Parathyroid adenoma (tissue), 2 donors: ENCODE measurements around the gene MED13L.

Source experiments
- H2AFZ ChIP-seq: fragments of 300-600 bp; sonication (generic); one replicate; pipeline ENCODE4 v1.7.0; 2017; ENCODE audit warnings: antibody characterized with exemption, mild to moderate bottlenecking
- H3K27ac ChIP-seq: fragments of 300-600 bp; sonication (generic); one replicate; pipeline ENCODE4 v1.7.0; 2017
- H3K27me3 ChIP-seq: fragments of 300-600 bp; sonication (generic); one replicate; pipeline ENCODE4 v1.7.0; 2017; ENCODE audit warnings: low read length; ENCODE audit not compliant: control insufficient read depth, insufficient read depth
- H3K36me3 ChIP-seq: fragments of 300-600 bp; sonication (generic); one replicate; pipeline ENCODE4 v1.7.0; 2017; ENCODE audit warnings: low read length; ENCODE audit not compliant: control insufficient read depth, insufficient read depth
- H3K4me1 ChIP-seq: fragments of 300-600 bp; sonication (generic); one replicate; pipeline ENCODE4 v1.7.0; 2017; ENCODE audit warnings: control low read depth
- H3K4me2 ChIP-seq: fragments of 300-600 bp; sonication (generic); one replicate; pipeline ENCODE4 v1.7.0; 2017; ENCODE audit warnings: low read length
- H3K4me3 ChIP-seq: fragments of 300-600 bp; sonication (generic); one replicate; pipeline ENCODE4 v1.7.0; 2017; ENCODE audit warnings: low read depth, low read length
- H3K79me2 ChIP-seq: fragments of 300-600 bp; sonication (generic); one replicate; pipeline ENCODE4 v1.7.0; 2017; ENCODE audit warnings: control low read depth
- H3K9ac ChIP-seq: fragments of 300-600 bp; sonication (generic); one replicate; pipeline ENCODE4 v1.7.0; 2017; ENCODE audit warnings: mild to moderate bottlenecking
- H3K9me3 ChIP-seq: fragments of 300-600 bp; sonication (generic); one replicate; pipeline ENCODE4 v1.7.0; 2017; ENCODE audit warnings: low read length; ENCODE audit not compliant: control insufficient read depth
- CTCF ChIP-seq: fragments of 300-600 bp; sonication (generic); IDR thresholded peaks from one replicate; pipeline ENCODE4 v1.7.0; 2017; ENCODE audit warnings: antibody characterized with exemption, mild to moderate bottlenecking
- donor health status: primary hyperparathyroidism.

MED13L gene

GRCh38 chr12:116131176-116131575 lies 146.3 kb downstream of the MED13L start:
- no peak overlapping the region for H2AFZ ChIP-seq
- no peaks in the 10 kb centered on the region for H3K36me3 ChIP-seq
- H3K9me3 ChIP-seq, result no peaks in the 10 kb centered on the region
- H3K79me2 ChIP-seq, result peaks cover 47% of the 10 kb centered on the region
- H3K9ac ChIP-seq, result no peak overlapping the region
- TF ChIP-seq CTCF, result no peak
- peaks cover 18% of the 10 kb centered on the region for H3K4me1 ChIP-seq
- H3K4me3 ChIP-seq, result no peak overlapping the region
- no peak overlapping the region for H3K4me2 ChIP-seq
- H3K27me3 ChIP-seq, result no peaks in the 10 kb centered on the region
- H3K27ac ChIP-seq, result no peak overlapping the region

- no peak for TF ChIP-seq CTCF
- Histone ChIP-seq H3K9ac (no peak overlapping the region), H3K36me3 (no peaks in the 10 kb centered on the region), H2AFZ (no peak overlapping the region), H3K4me2 (no peak overlapping the region), H3K9me3 (no peaks in the 10 kb centered on the region), H3K27me3 (no peaks in the 10 kb centered on the region), H3K79me2 (peaks cover 43% of the 10 kb centered on the region), H3K4me3 (no peak overlapping the region), H3K4me1 (peaks cover 18% of the 10 kb centered on the region), H3K27ac (no peak overlapping the region)
Measured at GRCh38 chr12:116130431-116130830, 147.1 kb downstream of the MED13L start.

GRCh38 chr12:116128779-116129178 lies 148.7 kb downstream of the MED13L start:
- Histone ChIP-seq H3K27me3 (no peaks in the 10 kb centered on the region), H3K4me1 (peaks cover 15% of the 10 kb centered on the region), H3K27ac (no peak overlapping the region), H3K9me3 (no peaks in the 10 kb centered on the region), H3K4me3 (no peak overlapping the region), H2AFZ (no peak overlapping the region), H3K4me2 (no peak overlapping the region), H3K79me2 (peaks cover 32% of the 10 kb centered on the region), H3K36me3 (no peaks in the 10 kb centered on the region), H3K9ac (no peak overlapping the region)
- no peak for TF ChIP-seq CTCF

- no peak for TF ChIP-seq CTCF
- H3K4me1 ChIP-seq, result peaks cover 11% of the 10 kb centered on the region
Measured at GRCh38 chr12:116127859-116128258, 149.6 kb downstream of the MED13L start.

GRCh38 chr12:116126610-116127009 lies 150.9 kb downstream of the MED13L start:
- Histone ChIP-seq H3K4me2 (no peak overlapping the region), H3K4me3 (no peak overlapping the region), H3K27ac (no peak overlapping the region), H3K4me1 (peaks cover 20% of the 10 kb centered on the region), H3K27me3 (no peaks in the 10 kb centered on the region), H3K9me3 (no peaks in the 10 kb centered on the region), H2AFZ (no peak overlapping the region), H3K79me2 (peaks cover 16% of the 10 kb centered on the region), H3K9ac (no peak overlapping the region), H3K36me3 (no peaks in the 10 kb centered on the region)
- TF ChIP-seq CTCF, result no peak

More at GRCh38 chr12:116127859-116128258, 149.6 kb downstream of the MED13L start:
- no peak overlapping the region for H3K4me2 ChIP-seq
- no peaks in the 10 kb centered on the region for H3K27me3 ChIP-seq
- H2AFZ ChIP-seq, result no peak overlapping the region
- H3K4me3 ChIP-seq, result no peak overlapping the region
- no peaks in the 10 kb centered on the region for H3K9me3 ChIP-seq
- no peak overlapping the region for H3K27ac ChIP-seq
- no peaks in the 10 kb centered on the region for H3K36me3 ChIP-seq
- H3K79me2 ChIP-seq, result peaks cover 24% of the 10 kb centered on the region
- no peak overlapping the region for H3K9ac ChIP-seq
